Chondrocyte (in vitro differentiated cells): ENCODE data around the gene KMT2E. TPM values are rescaled to one million over a fixed set of nuclear protein-coding genes. Genes with fewer than 3 reads are reported as not detected.
"Not testable (repeated sequence)": the region's sequence is repeated elsewhere in the genome, so short reads cannot be mapped to it uniquely, and the experiment has no call there.

Source experiments
- DNase-seq: peaks from one replicate; pipeline ENCODE4 v3.0.0; 2021; ENCODE audit warnings: mixed read lengths, low spot score
- H3K27ac Mint-ChIP-seq: one replicate; pipeline ENCODE4 v1.8.0; 2021; ENCODE audit warnings: mild to moderate bottlenecking, moderate library complexity, mixed read lengths; ENCODE audit not compliant: unreplicated experiment
- H3K27me3 Mint-ChIP-seq: 2 replicates; pipeline ENCODE4 v1.8.0; 2021; ENCODE audit warnings: low read depth, mixed read lengths
- H3K36me3 Mint-ChIP-seq: 2 replicates; pipeline ENCODE4 v1.8.0; 2021; ENCODE audit warnings: low read depth, mixed read lengths
- H3K4me1 Mint-ChIP-seq: 2 replicates; pipeline ENCODE4 v1.8.0; 2021; ENCODE audit warnings: low read depth, mild to moderate bottlenecking, mixed read lengths
- H3K4me3 Mint-ChIP-seq: one replicate; pipeline ENCODE4 v1.8.0; 2021; ENCODE audit warnings: mild to moderate bottlenecking, moderate library complexity, mixed read lengths; ENCODE audit not compliant: unreplicated experiment
- H3K9me3 Mint-ChIP-seq: 2 replicates; pipeline ENCODE4 v1.8.0; 2021; ENCODE audit warnings: low read depth, mixed read lengths
- CTCF ChIP-seq: fragments of 200-600 bp; sonication (generic); IDR thresholded peaks from 2 replicates; pipeline ENCODE4 v1.5.0; 2021; ENCODE audit warnings: antibody characterized with exemption, mild to moderate bottlenecking, moderate library complexity
- total RNA-seq: library from RNA; stranded (reverse); gene quantifications from 3 replicates; pipeline ENCODE4 v1.2.1, GENCODE V29; 2021

The KMT2E gene
- total RNA-seq, 1 donor from 2014 or later: 63.1 TPM

- no peak for DNase-seq
- peaks cover 32% of the 10 kb centered on the region for H3K4me1 Mint-ChIP-seq
- H3K4me3 Mint-ChIP-seq: no peak overlapping the region
- peaks cover 18% of the 10 kb centered on the region for H3K36me3 Mint-ChIP-seq
- H3K9me3 Mint-ChIP-seq: no peaks in the 10 kb centered on the region
- H3K27me3 Mint-ChIP-seq: no peaks in the 10 kb centered on the region
- no peak overlapping the region for H3K27ac Mint-ChIP-seq
- TF ChIP-seq CTCF: no peak
Measured at GRCh38 chr7:105044449-105045070, 30.6 kb downstream of the KMT2E start.

- H3K36me3 Mint-ChIP-seq: peaks cover 25% of the 10 kb centered on the region
- DNase-seq: no peak
- H3K27me3 Mint-ChIP-seq: no peaks in the 10 kb centered on the region
- H3K27ac Mint-ChIP-seq: peak overlapping the region; percentile 68
- H3K4me1 Mint-ChIP-seq: peaks cover 29% of the 10 kb centered on the region
- no peak overlapping the region for H3K4me3 Mint-ChIP-seq
- no peaks in the 10 kb centered on the region for H3K9me3 Mint-ChIP-seq
- TF ChIP-seq CTCF: no peak
Measured at GRCh38 chr7:105046414-105046813, 32.4 kb downstream of the KMT2E start.

DNA sequence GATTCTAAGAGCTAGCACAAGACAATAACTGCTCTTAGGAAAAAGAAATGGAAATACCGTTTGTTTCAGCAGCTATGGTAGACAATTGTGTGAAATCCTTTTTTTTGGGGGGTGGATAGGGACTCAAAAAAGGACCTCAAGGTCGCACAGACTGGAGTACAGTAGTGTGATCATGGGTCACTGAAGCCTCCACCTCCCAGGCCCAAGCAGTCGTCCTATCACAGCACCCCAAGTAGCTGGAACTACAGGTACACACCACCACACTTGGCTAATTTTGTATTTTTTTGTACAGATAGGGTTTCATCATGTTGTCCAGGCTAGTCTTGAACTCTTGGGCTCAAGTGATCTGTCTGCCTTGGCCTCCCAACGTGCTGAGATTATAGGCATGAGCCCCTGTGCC lies 33.9 kb downstream of the KMT2E start:
- Mint-ChIP-seq H3K4me3 (no peak overlapping the region), H3K27ac (peak overlapping the region; percentile 17), H3K9me3 (no peaks in the 10 kb centered on the region), H3K36me3 (peaks cover 29% of the 10 kb centered on the region), H3K4me1 (peaks cover 27% of the 10 kb centered on the region), H3K27me3 (no peaks in the 10 kb centered on the region)
- TF ChIP-seq CTCF: no peak
- no peak for DNase-seq

DNA sequence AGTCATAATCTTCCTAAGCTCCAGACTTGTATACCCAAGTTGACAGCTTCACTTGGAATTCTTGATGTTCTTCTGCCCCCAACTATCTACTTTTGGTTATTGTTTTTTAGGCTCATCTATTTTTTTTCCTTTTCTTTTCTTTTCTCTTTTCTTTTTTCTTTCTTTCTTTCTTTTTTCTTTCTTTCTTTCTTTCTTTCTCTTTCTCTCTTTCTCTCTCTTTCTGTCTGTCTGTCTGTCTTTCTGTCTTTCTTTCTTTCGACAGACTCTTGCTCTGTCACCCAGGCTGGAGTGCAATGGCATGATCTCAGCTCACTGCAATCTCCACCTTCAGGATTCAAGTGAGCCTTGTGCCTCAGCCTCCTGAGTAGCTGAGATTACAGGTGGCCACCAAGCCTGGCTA lies 36.5 kb downstream of the KMT2E start:
- Mint-ChIP-seq H3K27me3 (no peaks in the 10 kb centered on the region), H3K4me1 (peaks cover 29% of the 10 kb centered on the region), H3K9me3 (no peaks in the 10 kb centered on the region), H3K4me3 (no peak overlapping the region), H3K27ac (peak overlapping the region; percentile 54), H3K36me3 (peaks cover 28% of the 10 kb centered on the region)
- TF ChIP-seq CTCF: no peak
- no peak for DNase-seq

- Mint-ChIP-seq H3K27ac (peak overlapping the region; percentile 61), H3K36me3 (peaks cover 26% of the 10 kb centered on the region)
- not testable (repeated sequence) for H3K4me3 Mint-ChIP-seq
Measured at GRCh38 chr7:105050899-105051298, 36.9 kb downstream of the KMT2E start.

DNA sequence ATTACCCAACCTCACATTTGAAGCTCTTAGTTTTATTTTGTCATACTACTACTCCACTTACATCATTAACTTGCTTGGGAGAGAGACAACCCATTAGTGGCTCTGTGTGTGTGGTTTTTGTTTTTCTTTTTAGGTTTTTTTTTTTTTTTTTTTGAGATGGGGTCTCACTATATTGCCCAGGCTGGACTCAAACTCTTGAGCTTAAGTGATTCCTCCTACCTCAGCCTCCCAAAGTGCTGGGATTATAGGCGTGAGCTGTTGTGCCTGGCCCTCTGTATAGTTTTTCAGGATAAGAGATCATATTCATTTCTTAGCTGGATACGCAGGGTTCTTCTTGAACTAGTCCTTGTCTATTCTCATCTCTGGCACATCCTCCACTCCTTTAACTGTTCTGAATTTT lies 41.1 kb downstream of the KMT2E start:
- TF ChIP-seq CTCF: no peak
- H3K27ac Mint-ChIP-seq: no peak overlapping the region

More at GRCh38 chr7:105050899-105051298, 36.9 kb downstream of the KMT2E start:
- not testable (repeated sequence) for H3K9me3 Mint-ChIP-seq, H3K27me3 Mint-ChIP-seq, DNase-seq
- peaks cover 29% of the 10 kb centered on the region for H3K4me1 Mint-ChIP-seq

More for the DNA sequence above, 41.1 kb downstream of the KMT2E start:
- Mint-ChIP-seq H3K27me3 (no peaks in the 10 kb centered on the region), H3K9me3 (no peaks in the 10 kb centered on the region), H3K4me3 (no peak overlapping the region), H3K4me1 (peaks cover 29% of the 10 kb centered on the region), H3K36me3 (peaks cover 21% of the 10 kb centered on the region)
- DNase-seq: no peak
